ENCODE data around the gene C17orf100. TPM values are rescaled to one million over a fixed set of nuclear protein-coding genes. Genes with fewer than 3 reads are reported as not detected.

C17orf100 gene
- total RNA-seq, 1 donor from 2014 or later: 3.8 TPM

DNA sequence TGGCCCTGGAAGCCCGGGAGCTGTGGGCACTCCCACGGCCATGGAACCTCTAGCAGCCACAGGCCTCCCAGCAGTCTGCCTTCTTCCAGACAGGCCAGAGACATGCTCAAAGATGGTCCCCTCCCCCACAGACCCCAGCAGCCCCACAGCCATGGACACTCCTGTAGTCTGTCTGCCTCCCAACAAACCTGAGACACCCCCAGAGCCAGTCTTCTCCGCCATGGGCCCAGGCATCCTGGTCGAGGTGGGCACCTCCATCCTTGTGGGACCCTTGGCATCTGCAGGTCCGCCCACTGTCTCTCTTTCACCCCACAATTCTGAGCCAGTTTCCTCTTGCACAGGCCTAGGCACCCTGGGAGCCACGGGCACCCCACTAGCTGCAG, 14.1 kb upstream of the C17orf100 start:
- Mint-ChIP-seq H3K4me3 (ENCODE audit: unreplicated experiment) (no peak overlapping the region), H3K36me3 (ENCODE audit: low read depth, unreplicated experiment) (peaks cover 26% of the 10 kb centered on the region)

DNA sequence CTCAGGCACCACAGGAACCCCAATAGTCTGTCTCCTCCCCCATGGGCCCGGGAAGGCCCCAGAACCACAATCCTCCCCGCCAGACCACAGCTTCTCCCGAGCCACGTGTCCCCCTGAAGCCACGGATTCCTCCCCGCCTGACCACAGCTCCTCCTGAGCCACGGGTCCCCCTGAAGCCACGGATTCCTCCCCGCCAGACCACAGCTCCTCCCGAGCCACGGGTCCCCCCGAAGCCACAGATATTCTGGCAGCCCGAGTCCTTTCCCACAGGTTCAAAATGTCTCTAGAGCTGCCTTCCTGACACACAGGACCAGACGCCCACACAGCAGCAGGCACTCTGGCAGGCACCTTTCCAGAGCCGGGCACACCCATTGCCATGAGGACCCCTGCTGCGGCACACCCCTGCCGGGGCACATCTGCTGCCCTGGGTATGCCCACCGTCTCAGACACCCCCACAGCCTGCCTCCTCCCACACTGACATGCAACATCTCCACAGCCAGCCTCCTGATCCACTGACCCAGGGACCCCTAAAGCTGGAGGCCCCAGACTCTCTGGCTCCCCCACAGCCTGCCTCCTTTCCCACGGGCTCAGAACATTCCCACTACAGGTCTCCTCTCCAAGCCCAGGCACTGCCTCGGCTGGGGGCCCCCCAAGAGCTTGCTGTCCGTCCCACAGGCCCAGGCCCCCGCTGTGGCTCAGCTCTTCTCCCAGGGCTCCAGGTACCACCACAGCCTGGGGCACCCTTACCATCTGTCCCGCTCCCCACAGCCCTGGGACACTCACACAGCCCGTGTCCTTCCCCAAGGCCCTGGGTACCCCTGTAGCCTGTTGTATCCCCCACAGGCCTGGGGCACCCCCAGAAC, 13.3 kb upstream of the C17orf100 start:
- Mint-ChIP-seq H3K4me3 (ENCODE audit: unreplicated experiment) (peak overlapping the region; percentile 71), H3K36me3 (ENCODE audit: low read depth, unreplicated experiment) (peaks cover 18% of the 10 kb centered on the region), H3K27ac (ENCODE audit: unreplicated experiment) (no peak overlapping the region), H3K4me1 (ENCODE audit: unreplicated experiment) (peaks cover 14% of the 10 kb centered on the region), H3K9me3 (ENCODE audit: unreplicated experiment) (no peaks in the 10 kb centered on the region), H3K27me3 (ENCODE audit: unreplicated experiment) (peaks cover 16% of the 10 kb centered on the region)
- DNase-seq (ENCODE audit: low spot score): no peak
- no peak for TF ChIP-seq CTCF (IDR thresholded peaks at IDR 0.05; ENCODE audit: unreplicated experiment)

More for the DNA sequence above, 14.1 kb upstream of the C17orf100 start:
- no peak for TF ChIP-seq CTCF (IDR thresholded peaks at IDR 0.05; ENCODE audit: unreplicated experiment)
- no peak for DNase-seq (ENCODE audit: low spot score)
- peaks cover 16% of the 10 kb centered on the region for H3K27me3 Mint-ChIP-seq (ENCODE audit: unreplicated experiment)
- H3K4me1 Mint-ChIP-seq (ENCODE audit: unreplicated experiment): peaks cover 14% of the 10 kb centered on the region
- no peak overlapping the region for H3K27ac Mint-ChIP-seq (ENCODE audit: unreplicated experiment)
- no peaks in the 10 kb centered on the region for H3K9me3 Mint-ChIP-seq (ENCODE audit: unreplicated experiment)

DNA sequence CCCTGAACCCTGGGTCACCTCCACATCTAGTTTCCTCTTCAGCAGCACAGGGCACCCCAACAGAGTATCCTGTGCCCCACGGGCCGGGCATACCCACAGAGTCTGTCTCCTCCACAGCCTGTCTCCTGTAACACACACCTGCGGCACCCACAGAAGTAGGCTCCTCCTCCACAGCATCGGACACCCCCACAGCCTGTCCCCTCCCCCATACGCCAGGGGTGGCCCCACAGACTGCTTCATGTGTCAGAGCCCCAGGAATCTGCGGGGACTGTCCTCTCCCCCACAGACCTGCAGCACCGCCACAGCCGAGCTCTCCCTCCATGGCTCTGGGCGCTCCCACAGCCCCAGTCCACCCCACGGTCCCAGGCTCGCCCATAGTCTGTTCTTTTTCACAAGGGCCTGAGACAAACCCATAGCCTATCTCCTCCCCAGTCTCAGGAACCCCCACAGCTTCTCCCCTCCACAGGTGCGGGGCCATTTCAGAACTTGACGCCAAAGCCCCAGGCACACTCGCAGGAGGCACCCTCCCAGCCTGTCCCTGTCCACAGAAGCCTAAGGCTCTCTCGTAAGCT, 12.5 kb upstream of the C17orf100 start:
- peak overlapping the region; percentile 61 for H3K27ac Mint-ChIP-seq (ENCODE audit: unreplicated experiment)
- no peak for DNase-seq (ENCODE audit: low spot score)
- peak overlapping the region; percentile 96 for H3K4me3 Mint-ChIP-seq (ENCODE audit: unreplicated experiment)
- H3K36me3 Mint-ChIP-seq (ENCODE audit: low read depth, unreplicated experiment): peaks cover 12% of the 10 kb centered on the region
- H3K27me3 Mint-ChIP-seq (ENCODE audit: unreplicated experiment): peaks cover 16% of the 10 kb centered on the region
- no peaks in the 10 kb centered on the region for H3K9me3 Mint-ChIP-seq (ENCODE audit: unreplicated experiment)
- peaks cover 14% of the 10 kb centered on the region for H3K4me1 Mint-ChIP-seq (ENCODE audit: unreplicated experiment)
- no peak for TF ChIP-seq CTCF (IDR thresholded peaks at IDR 0.05; ENCODE audit: unreplicated experiment)

DNA sequence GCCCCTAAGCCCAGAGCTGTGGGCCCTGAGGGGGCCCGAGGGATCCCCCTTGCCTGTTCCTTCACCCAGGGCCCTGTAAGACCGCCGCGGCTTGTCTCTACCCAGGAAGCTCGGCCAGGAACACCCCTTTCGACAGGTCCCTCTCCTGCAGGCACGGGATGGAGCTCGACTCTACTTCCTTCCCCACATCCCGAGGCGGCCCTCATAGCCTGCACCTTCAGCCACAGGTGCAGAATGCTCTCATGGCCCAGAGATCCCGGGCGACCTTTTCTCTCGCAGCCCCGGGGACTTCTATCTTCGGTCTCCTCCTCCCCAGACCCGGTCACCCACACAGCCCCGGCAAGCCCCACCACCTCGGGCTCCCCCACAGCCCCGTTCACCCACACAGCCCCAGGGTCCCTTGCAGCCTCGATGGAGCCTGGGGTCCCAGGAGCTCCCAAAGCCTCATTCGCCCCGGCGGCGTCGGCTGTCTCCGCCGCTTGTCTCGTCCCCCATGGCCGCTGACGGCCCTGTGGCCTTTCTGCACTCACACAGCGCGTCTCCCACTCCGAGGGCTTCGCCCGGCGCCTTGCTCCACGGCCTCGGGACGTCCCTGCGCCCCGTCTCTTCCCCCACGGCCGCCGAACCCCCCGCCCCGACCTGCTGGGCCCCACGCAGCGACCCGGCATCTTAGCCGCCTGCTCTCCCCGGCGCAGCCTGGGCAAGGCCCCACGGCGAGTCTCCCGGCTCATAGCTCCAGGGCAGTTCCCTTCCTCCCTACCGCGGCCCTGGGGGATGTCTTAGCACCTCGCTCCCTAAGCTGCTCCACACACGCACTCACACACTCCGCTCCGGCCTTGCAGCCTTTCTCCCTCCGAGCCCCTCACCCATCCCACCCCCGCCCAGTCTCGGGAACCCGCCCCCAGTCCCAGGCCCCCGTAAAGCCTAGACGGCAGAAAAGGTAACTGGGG, 11.7 kb upstream of the C17orf100 start:
- TF ChIP-seq CTCF (IDR thresholded peaks at IDR 0.05; ENCODE audit: unreplicated experiment): no peak
- Mint-ChIP-seq H3K27me3 (ENCODE audit: unreplicated experiment) (peaks cover 16% of the 10 kb centered on the region), H3K4me1 (ENCODE audit: unreplicated experiment) (peaks cover 14% of the 10 kb centered on the region), H3K36me3 (ENCODE audit: low read depth, unreplicated experiment) (peaks cover 14% of the 10 kb centered on the region), H3K4me3 (ENCODE audit: unreplicated experiment) (peak overlapping the region; percentile 96), H3K9me3 (ENCODE audit: unreplicated experiment) (no peaks in the 10 kb centered on the region), H3K27ac (ENCODE audit: unreplicated experiment) (peak overlapping the region; percentile 99)
- peak; percentile 46 for DNase-seq (ENCODE audit: low spot score)

All from endothelial cell (in vitro differentiated cells).